Uterus (tissue), 4 donors: ENCODE results near the gene HSF2. TPM values are rescaled to one million over a fixed set of nuclear protein-coding genes. Genes with fewer than 3 reads are reported as not detected.

ENCODE experiments used
- DNase-seq, 2 donors: peaks; one replicate each; pipeline ENCODE4 v3.0.0-alpha.2; 2019 to 2020
- H3K27ac ChIP-seq, 2 donors: fragments of 200-600 bp; sonication (generic); 1 replicate in 1 of 2; 2 replicates in 1 of 2; pipeline ENCODE4 v1.5.1; 2016 to 2018
- H3K27me3 ChIP-seq, 2 donors: fragments of 200-600 bp; sonication (generic); one replicate each; pipeline ENCODE4 v1.5.1; 2018 to 2019; ENCODE audit warnings: control low read depth in 1 of 2
- H3K36me3 ChIP-seq, 2 donors: fragments of 200-600 bp; sonication (generic); one replicate each; pipeline ENCODE4 v1.5.1; 2019; ENCODE audit warnings: control low read depth in 1 of 2
- H3K4me1 ChIP-seq, 2 donors: fragments of 200-600 bp; sonication (generic); one replicate each; pipeline ENCODE4 v1.5.1; 2018 to 2019; ENCODE audit warnings: control low read depth in 1 of 2
- H3K4me3 ChIP-seq, 2 donors: fragments of 200-600 bp; sonication (generic); 1 replicate in 1 of 2; 2 replicates in 1 of 2; pipeline ENCODE4 v1.5.1; 2018 to 2019; ENCODE audit warnings: mild to moderate bottlenecking in 1 of 2
- H3K9me3 ChIP-seq, 2 donors: fragments of 200-600 bp; sonication (generic); one replicate each; pipeline ENCODE4 v1.5.1; 2019; ENCODE audit warnings: control low read depth in 1 of 2
- POLR2A ChIP-seq, 2 donors: fragments of 450-650 bp; IDR thresholded peaks; one replicate each; pipeline ENCODE4 v1.6.1; 2016; ENCODE audit warnings: antibody characterized with exemption in 2 of 2, mild to moderate bottlenecking in 1 of 2, moderate library complexity in 1 of 2
- intact Hi-C: fragments of 100-400 bp; cut with DNase I; formaldehyde crosslinking; loops from one replicate; pipeline ENCODE4 v1.15.1; 2023; ENCODE audit warnings: low total_unique reads
- total RNA-seq, 4 donors: library from RNA; depleted of rRNA in 3 of 4; stranded (reverse); fragments of >200 nt in 3 of 4; gene quantifications; one replicate each; pipeline versions ENCODE4 v1.1.0 to v1.2.4, GENCODE V29; 2014 to 2023
- TF ChIP-seq, protein P1 (sequence below), 4 experiments: fragments of 200-600 bp in 2 of 4; fragments of 450-650 bp in 2 of 4; sonication (generic) in 2 of 4; IDR thresholded peaks; one replicate each; pipeline ENCODE4 v1.5.1; 2016 to 2019; ENCODE audit warnings: antibody characterized with exemption in 4 of 4, mild to moderate bottlenecking in 2 of 4, moderate library complexity in 1 of 4
- donor health status: DM: yes; HTN: yes; CAD: no.

The HSF2 gene
- total RNA-seq, 4 donors from 2014 or later: 19.0 to 72.4 (median 33.4) TPM

DNA sequence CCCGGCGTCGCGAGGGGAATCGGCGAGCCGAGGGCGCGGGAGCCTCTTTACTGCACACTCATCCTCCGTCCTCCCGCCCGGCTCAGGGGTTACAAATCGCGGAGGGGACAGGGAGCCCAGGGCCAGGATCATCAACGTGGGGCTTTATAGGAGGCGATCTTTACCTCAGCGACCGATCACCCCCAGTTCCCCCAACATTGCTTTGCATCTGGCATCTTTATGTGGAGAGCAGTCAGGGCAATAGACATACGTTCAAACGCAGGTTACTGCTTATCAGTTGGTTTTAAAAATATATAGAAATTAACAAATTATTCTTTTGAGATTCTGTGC is 634 bp downstream of the HSF2 start:
- H3K4me3 ChIP-seq: peak overlapping the region; percentile 75 to 83
- no peak for DNase-seq
- TF ChIP-seq, protein P1, sequence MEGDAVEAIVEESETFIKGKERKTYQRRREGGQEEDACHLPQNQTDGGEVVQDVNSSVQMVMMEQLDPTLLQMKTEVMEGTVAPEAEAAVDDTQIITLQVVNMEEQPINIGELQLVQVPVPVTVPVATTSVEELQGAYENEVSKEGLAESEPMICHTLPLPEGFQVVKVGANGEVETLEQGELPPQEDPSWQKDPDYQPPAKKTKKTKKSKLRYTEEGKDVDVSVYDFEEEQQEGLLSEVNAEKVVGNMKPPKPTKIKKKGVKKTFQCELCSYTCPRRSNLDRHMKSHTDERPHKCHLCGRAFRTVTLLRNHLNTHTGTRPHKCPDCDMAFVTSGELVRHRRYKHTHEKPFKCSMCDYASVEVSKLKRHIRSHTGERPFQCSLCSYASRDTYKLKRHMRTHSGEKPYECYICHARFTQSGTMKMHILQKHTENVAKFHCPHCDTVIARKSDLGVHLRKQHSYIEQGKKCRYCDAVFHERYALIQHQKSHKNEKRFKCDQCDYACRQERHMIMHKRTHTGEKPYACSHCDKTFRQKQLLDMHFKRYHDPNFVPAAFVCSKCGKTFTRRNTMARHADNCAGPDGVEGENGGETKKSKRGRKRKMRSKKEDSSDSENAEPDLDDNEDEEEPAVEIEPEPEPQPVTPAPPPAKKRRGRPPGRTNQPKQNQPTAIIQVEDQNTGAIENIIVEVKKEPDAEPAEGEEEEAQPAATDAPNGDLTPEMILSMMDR (IDR thresholded peaks at IDR 0.05): no peak
- no peaks in the 10 kb centered on the region for H3K9me3 ChIP-seq
- intact Hi-C loops: no loop called here
- H3K27ac ChIP-seq: peak overlapping the region; percentile 90 to 92
- no peaks in the 10 kb centered on the region for H3K36me3 ChIP-seq
- peaks cover 0 to 3% of the 10 kb centered on the region in 2 donors for H3K4me1 ChIP-seq
- no peaks in the 10 kb centered on the region for H3K27me3 ChIP-seq

DNA sequence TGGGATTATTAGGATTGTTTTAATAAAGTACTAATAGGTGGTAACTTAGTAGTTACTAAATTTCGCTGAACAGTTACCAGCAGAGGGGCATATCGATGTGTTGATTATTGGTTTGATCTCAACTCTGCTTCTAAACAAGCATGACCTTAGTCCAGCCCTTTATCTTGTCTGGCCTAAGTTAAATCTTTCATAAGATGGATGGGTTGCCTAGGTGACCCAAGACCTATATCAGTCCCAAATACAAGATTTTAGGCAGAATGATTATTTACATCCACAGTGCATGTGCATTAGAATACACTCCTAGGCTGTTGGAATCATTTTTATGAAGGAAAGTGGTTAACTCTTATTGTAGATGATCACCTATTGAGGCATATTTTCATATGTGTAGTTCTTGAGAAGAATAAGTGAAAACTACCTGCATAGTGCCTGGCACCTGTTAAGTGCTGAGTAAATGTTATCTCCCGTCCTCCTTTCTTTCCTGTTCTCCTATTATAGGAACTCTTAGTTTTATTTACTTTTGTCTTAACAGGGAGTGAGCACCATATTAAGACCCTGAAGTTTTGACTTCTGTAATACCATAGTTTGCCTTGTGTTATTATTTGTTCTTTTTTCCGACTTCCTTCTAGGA is 1.1 kb downstream of the HSF2 start:
- Histone ChIP-seq H3K27ac (peak overlapping the region in 1 of 2 donors; percentile 90), H3K4me3 (peak overlapping the region; percentile 75 to 83), H3K9me3 (no peaks in the 10 kb centered on the region), H3K36me3 (no peaks in the 10 kb centered on the region), H3K4me1 (peaks cover 0 to 3% of the 10 kb centered on the region in 2 donors), H3K27me3 (no peaks in the 10 kb centered on the region)
- TF ChIP-seq, protein P1 (IDR thresholded peaks at IDR 0.05): no peak
- TF ChIP-seq POLR2A (IDR thresholded peaks at IDR 0.05): no peak
- intact Hi-C loops: no loop called here
- no peak for DNase-seq

DNA sequence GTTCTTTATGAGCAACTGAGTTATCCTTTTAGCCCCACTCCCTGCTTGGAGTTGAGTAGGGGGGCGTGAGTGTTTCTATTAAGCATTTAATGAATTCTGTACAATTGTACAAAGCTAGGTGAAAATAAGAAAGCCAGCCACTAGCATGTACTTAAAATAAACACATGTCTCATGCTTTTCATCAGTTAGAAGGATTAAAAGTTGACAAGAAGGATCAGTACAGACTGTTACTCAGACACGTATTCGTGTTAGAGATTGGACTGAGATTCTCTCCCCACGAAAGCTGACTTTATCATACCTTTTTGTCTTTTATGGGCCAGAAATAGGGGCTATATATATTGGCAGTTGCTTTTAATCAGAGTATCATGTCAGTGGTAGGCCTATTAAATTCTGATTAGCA is 1.7 kb downstream of the HSF2 start:
- peak overlapping the region in 1 of 2 donors; percentile 75 for H3K4me3 ChIP-seq
- no peak for DNase-seq
- H3K36me3 ChIP-seq: no peaks in the 10 kb centered on the region
- TF ChIP-seq POLR2A (IDR thresholded peaks at IDR 0.05): no peak
- TF ChIP-seq, protein P1 (IDR thresholded peaks at IDR 0.05): no peak
- H3K4me1 ChIP-seq: peaks cover 0 to 3% of the 10 kb centered on the region in 2 donors
- H3K27ac ChIP-seq: no peak overlapping the region
- intact Hi-C loops: no loop called here
- H3K27me3 ChIP-seq: no peaks in the 10 kb centered on the region
- H3K9me3 ChIP-seq: no peaks in the 10 kb centered on the region

DNA sequence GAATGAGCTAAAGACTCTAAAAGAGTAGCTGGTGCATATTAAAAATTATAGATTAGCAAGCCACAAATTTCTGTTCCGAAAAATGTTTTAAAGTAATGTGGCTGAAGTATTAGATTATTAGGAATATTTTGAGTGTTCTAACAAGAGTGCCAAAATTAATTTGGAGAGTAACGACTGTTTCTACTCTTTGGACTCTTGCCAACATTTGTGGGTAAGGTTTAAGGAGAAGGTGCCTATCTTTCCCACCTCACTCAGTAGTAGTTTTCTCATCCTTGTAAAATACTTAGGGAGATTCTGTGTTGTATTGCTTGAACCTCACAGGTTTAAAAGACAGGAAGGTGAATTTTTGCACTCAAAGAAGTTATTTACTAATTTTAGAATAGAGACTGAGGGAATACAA is 5.0 kb downstream of the HSF2 start:
- no peaks in the 10 kb centered on the region for H3K27me3 ChIP-seq
- no peak overlapping the region for H3K27ac ChIP-seq
- intact Hi-C loops: no loop called here
- DNase-seq: no peak
- no peaks in the 10 kb centered on the region for H3K9me3 ChIP-seq
- H3K4me3 ChIP-seq: no peak overlapping the region
- H3K4me1 ChIP-seq: peaks cover 0 to 3% of the 10 kb centered on the region in 2 donors
- H3K36me3 ChIP-seq: no peaks in the 10 kb centered on the region
- TF ChIP-seq, protein P1 (IDR thresholded peaks at IDR 0.05): no peak
- TF ChIP-seq POLR2A (IDR thresholded peaks at IDR 0.05): no peak

DNA sequence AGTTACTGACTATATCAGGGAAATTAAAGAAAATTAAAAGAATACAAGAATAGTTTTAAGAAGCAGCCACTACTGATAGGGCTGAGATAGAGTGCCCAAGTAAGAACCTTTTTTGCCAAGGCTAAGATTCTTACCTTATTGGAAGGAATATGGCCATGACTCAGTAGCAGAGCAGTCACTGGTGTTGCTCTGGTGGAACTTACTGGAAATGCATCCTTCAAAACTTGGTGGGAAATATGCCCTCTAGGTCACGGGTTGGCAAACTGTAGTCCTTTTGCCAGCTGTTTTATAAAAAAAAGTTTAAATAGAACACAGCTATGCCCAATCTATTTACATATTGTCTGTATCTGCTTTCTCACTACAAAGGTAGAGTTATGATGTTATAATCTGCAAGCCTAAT is 6.0 kb downstream of the HSF2 start:
- Histone ChIP-seq H3K4me3 (no peak overlapping the region), H3K36me3 (no peaks in the 10 kb centered on the region), H3K27ac (no peak overlapping the region), H3K4me1 (peaks cover 0 to 3% of the 10 kb centered on the region in 2 donors), H3K27me3 (no peaks in the 10 kb centered on the region), H3K9me3 (no peaks in the 10 kb centered on the region)
- TF ChIP-seq POLR2A (IDR thresholded peaks at IDR 0.05): no peak
- TF ChIP-seq, protein P1 (IDR thresholded peaks at IDR 0.05): no peak
- DNase-seq: no peak
- intact Hi-C loops: no loop called here
